Activated T-cell treated with anti-CD3 and anti-CD28 coated beads, Interleukin-2, amount 50 U/mL, for 48 hours (primary cell): ENCODE results near the gene THUMPD2.

Experiments used
- DNase-seq, 2 experiments: peaks; one replicate each; pipeline ENCODE4 v3.0.0-alpha.2; 2020

THUMPD2 gene

DNA sequence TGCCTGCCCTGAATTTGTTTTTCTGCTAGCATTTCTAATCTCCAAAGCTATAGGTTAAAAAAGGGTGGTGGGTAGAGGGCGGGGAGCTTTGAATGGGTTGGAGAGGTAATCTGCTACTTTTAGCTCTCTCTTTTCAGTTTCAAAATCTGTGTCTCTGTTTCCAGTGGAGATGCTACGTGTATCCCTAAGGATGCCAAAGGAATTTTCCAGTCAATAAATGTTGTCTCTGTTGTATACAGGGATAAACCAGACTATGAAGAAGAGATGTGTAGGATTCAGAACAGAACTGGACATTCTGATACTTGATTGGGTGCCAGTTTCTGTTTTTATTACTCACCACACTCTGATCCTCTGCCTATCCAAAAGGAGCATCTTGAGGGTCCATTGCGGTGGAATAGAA is 63.2 kb downstream of the THUMPD2 start:
- DNase-seq = no peak

GRCh38 chr2:39715095-39715494 is 64.0 kb downstream of the THUMPD2 start:
- no peak for DNase-seq

GRCh38 chr2:39712953-39713352 is 66.1 kb downstream of the THUMPD2 start:
- no peak for DNase-seq

- DNase-seq = no peak
Observed at GRCh38 chr2:39710807-39711206, 68.3 kb downstream of the THUMPD2 start.

DNA sequence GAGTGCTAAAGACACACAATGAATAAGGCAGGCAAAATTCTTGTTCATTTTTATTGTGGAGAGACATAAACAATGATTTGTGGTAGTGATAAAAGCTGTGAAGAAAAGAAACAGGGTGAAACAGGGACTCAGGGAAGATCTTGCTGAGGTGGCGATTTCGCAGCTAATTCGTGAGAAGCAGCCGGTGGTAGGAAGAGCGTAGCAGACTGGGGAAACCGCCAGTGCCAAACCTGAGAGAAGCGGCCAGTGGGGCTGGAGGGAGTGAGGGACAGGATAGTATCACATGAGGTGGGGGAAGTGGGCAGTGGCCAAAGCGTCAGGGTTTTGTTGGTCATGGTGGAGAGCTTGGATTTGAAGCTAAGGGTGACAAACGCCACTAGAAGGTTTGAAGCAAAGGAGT is 71.1 kb downstream of the THUMPD2 start:
- no peak for DNase-seq

GRCh38 chr2:39706945-39707344 is 72.1 kb downstream of the THUMPD2 start:
- DNase-seq = no peak

DNA sequence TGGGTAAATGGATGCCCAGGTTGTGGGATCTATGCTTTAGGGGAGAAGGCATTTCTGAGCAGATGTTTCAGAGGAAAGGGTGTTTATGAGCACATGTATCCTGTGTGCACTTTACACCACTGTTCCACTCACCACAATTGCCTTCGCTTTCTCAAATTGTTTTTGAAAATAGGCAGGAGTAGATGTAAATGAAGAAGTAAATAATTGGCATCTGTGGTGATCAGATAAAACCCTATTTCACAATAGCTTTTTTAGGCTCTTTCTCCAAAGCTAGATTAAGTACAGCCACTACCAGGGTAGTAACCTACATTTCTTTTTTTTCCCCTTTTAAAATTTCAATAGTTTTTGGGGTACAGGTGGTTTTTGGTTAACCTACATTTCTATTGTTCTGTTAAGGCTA is 72.7 kb downstream of the THUMPD2 start:
- DNase-seq = no peak

DNA sequence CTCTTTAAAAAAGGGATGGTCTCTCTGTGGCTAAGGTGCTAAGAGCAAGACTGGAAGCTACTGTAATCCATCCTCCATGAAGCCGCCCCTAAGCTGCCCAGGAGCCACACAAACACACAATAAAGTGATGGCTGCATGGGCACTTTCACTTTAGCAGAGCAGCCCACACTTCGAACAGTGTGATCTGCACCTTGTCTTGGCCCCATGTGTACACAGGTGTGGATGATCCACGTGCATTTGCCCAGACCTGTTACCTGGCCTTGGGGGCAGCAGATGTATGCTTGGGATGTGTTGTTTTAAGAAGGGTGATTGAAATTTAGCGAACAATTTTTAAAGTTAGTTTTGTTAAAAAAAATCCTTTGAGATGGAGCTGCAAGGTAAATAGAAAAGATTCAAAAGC is 73.4 kb downstream of the THUMPD2 start:
- DNase-seq = no peak

DNA sequence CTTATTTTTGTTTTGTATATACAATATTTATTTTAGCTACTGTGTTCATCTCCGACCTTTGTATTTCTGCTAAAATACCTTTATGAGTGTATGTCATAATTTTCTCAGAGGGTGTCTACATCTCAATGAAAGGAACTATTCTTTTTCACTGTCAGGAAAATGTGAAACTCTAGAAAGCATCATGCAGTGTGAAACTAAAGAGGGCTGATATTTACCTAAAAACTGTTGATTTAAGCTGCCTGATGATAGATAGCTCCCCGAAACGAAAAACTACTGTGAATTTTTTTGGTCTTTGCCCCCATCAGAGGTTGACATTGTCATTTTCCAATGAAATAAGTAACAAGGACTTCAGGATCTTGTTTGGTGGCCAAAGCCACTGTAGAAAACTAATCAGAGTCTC is 74.5 kb downstream of the THUMPD2 start:
- no peak for DNase-seq

- no peak for DNase-seq
Observed at GRCh38 chr2:39703181-39703872, 75.7 kb downstream of the THUMPD2 start.

- DNase-seq = no peak
Observed at GRCh38 chr2:39701137-39701536, 77.9 kb downstream of the THUMPD2 start.

DNA sequence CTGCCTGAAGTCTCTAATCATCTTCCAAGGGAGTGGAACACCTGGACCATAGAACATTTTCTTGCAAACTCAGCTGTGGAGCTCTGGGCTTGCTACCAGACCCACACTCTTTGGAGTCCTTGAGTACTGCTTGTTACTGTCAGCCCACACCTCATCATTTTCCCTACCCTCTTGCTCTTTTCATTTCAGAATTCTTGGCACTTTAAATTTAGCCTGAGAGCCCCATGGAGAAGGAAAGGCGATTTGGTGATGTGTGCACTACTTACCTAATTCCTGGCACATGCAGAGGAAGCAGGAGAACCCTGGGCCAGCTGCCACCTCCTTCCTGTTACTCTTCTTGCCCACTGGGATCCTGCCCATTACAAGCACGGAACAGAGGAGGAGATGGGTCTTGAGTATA is 81.6 kb downstream of the THUMPD2 start:
- no peak for DNase-seq

- no peak for DNase-seq
Observed at GRCh38 chr2:39696838-39697237, 82.2 kb downstream of the THUMPD2 start.

- DNase-seq = no peak
Observed at GRCh38 chr2:39696101-39696553, 82.9 kb downstream of the THUMPD2 start.

DNA sequence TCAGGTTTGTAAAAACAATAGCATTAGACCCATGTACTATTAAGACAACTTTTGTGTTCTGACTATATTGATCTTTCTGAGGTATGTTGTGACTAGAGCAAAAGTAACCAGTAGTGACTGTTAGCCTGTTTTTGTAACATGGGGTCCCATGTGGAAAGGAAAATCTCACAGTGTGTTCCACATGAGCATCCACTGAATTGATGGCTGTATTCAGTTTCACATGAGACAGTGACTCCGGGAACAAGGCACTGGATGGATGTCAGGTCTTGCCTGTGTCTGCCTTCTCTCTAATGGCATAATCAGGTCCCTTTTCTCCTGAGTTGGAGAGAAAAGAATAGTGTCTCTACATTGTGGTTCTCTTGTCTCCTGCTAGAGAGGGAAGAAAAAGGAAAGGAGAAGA is 85.8 kb downstream of the THUMPD2 start:
- DNase-seq = no peak

DNA sequence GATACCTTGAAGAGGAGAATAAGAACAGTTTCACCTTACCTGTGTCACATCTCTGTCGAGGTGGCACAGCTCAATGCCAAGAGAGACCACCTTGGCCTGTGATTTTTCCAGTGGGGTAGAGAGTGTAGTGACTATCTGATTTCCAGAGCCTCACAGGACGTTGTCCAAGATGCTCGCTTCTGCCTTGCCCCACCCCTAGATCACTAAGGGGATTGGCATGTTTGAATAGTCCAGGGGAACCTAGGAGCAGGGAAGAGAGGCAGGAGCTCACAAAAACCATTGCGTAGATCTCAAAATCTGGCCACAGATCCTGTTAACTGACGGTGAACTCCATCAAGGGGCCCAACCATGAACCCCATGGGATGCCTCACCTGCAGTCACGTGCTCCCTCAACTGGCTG is 89.2 kb downstream of the THUMPD2 start:
- no peak for DNase-seq

GRCh38 chr2:39689272-39689841 is 89.7 kb downstream of the THUMPD2 start:
- DNase-seq = no peak

GRCh38 chr2:39688181-39688580 is 90.9 kb downstream of the THUMPD2 start:
- no peak for DNase-seq

DNA sequence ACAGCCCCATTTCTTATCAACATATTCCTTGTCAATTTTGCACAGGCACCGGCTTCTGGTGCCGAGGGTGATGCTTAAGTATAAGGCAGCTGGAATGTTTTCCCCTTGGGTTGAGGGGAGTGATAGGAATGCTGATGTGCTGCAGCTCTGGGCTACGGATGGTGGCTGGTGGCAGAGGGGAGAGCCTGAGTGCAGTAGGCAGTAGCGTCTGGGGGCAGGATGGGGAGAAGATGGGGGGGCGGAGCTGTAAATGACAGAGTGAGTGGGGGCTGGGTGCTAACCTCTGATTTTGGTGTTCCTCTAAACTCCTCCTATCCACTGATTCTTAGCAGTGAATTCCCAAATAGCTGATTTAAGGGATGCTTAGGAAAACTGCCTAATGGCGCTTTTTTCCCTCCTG is 92.6 kb downstream of the THUMPD2 start:
- no peak for DNase-seq
